ENCODE data around the gene GIPC1. TPM values are rescaled to one million over a fixed set of nuclear protein-coding genes. Genes with fewer than 3 reads are reported as not detected.
A peak's percentile ranks its signal among the peaks of the same experiment; 100 is the strongest.

GIPC1 gene
- polyA plus RNA-seq, 1 of the 3 experiments (the other 2 are of a cell fraction): 144 TPM

DNA sequence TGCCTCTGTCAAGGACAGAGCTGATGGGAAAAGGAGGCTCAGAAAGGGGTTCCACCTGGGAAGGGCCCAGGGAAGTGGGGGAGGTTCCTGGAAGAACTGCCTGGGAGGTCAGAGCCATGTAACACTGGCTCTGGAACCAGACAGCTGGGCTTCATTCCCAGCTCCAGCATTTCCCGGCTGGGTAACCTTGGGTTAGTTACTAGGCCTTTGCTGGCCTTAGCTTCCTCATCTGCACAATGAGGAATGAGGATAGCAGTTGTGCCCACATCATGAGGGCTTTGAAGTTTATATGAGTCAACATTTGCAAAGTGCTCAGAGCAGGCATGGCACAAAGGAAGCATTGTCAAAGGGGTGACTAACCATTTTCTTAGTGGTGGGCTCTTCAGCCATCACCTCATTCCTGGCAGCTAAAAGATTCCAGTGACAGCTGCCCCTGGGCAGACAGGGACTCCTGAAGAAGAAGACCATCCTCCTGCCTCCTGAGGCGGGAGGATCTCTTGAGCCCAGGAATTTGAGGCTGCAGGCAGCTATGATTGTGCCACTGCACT is 24.0 kb upstream of the GIPC1 start (continued):
- TF ChIP-seq FOXJ3 (CRISPR knock-in tag; IDR thresholded peaks at IDR 0.05) (no peak), YY1 (IDR thresholded peaks at IDR 0.05; ENCODE audit: low read depth) (0 out of 2 replicates have a peak, but pooled peaks have one; percentile 19), ELF1 (IDR thresholded peaks at IDR 0.05) (peak; percentile 64; the same call in 1 of the 2 replicates), SMC3 (IDR thresholded peaks at IDR 0.05; ENCODE audit: low read depth, low read length) (no peak), RCOR1 (IDR thresholded peaks at IDR 0.05; ENCODE audit: low read length) (no peak), CHD2 (IDR thresholded peaks at IDR 0.05; ENCODE audit: low read length, partially characterized antibody) (no peak), GATA2 (CRISPR knock-in tag; IDR thresholded peaks at IDR 0.05) (no peak), MEF2A (IDR thresholded peaks at IDR 0.05; ENCODE audit: borderline replicate concordance, low read depth) (no peak), SIN3A (IDR thresholded peaks at IDR 0.05; ENCODE audit: borderline replicate concordance, low read depth, low read length) (peak; percentile 71; the same call in 1 of the 2 replicates), MXI1 (IDR thresholded peaks at IDR 0.05; ENCODE audit: low read depth, low read length) (no peak), NFIC (IDR thresholded peaks at IDR 0.05; ENCODE audit: borderline replicate concordance) (no peak; the same call in 1 of the 2 replicates), RXRA (IDR thresholded peaks at IDR 0.05; ENCODE audit: borderline replicate concordance, low read depth) (peak; percentile 83; the same call in 1 of the 2 replicates), EZH2phosphoT487 (IDR thresholded peaks at IDR 0.05; ENCODE audit: borderline replicate concordance, low read depth) (no peak)
- TF ChIP-seq, protein P1, sequence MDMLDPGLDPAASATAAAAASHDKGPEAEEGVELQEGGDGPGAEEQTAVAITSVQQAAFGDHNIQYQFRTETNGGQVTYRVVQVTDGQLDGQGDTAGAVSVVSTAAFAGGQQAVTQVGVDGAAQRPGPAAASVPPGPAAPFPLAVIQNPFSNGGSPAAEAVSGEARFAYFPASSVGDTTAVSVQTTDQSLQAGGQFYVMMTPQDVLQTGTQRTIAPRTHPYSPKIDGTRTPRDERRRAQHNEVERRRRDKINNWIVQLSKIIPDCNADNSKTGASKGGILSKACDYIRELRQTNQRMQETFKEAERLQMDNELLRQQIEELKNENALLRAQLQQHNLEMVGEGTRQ (IDR thresholded peaks at IDR 0.05; ENCODE audit: borderline replicate concordance, low read depth, low read length): no peak
- TF ChIP-seq, protein P2, sequence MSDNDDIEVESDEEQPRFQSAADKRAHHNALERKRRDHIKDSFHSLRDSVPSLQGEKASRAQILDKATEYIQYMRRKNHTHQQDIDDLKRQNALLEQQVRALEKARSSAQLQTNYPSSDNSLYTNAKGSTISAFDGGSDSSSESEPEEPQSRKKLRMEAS (IDR thresholded peaks at IDR 0.05; ENCODE audit: low read depth): peak; percentile 60; the same call in 1 of the 2 replicates
- TF ChIP-seq, protein P3, sequence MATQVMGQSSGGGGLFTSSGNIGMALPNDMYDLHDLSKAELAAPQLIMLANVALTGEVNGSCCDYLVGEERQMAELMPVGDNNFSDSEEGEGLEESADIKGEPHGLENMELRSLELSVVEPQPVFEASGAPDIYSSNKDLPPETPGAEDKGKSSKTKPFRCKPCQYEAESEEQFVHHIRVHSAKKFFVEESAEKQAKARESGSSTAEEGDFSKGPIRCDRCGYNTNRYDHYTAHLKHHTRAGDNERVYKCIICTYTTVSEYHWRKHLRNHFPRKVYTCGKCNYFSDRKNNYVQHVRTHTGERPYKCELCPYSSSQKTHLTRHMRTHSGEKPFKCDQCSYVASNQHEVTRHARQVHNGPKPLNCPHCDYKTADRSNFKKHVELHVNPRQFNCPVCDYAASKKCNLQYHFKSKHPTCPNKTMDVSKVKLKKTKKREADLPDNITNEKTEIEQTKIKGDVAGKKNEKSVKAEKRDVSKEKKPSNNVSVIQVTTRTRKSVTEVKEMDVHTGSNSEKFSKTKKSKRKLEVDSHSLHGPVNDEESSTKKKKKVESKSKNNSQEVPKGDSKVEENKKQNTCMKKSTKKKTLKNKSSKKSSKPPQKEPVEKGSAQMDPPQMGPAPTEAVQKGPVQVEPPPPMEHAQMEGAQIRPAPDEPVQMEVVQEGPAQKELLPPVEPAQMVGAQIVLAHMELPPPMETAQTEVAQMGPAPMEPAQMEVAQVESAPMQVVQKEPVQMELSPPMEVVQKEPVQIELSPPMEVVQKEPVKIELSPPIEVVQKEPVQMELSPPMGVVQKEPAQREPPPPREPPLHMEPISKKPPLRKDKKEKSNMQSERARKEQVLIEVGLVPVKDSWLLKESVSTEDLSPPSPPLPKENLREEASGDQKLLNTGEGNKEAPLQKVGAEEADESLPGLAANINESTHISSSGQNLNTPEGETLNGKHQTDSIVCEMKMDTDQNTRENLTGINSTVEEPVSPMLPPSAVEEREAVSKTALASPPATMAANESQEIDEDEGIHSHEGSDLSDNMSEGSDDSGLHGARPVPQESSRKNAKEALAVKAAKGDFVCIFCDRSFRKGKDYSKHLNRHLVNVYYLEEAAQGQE (IDR thresholded peaks at IDR 0.05; ENCODE audit: low read depth, low read length): no peak
- TF ChIP-seq, protein P4, sequence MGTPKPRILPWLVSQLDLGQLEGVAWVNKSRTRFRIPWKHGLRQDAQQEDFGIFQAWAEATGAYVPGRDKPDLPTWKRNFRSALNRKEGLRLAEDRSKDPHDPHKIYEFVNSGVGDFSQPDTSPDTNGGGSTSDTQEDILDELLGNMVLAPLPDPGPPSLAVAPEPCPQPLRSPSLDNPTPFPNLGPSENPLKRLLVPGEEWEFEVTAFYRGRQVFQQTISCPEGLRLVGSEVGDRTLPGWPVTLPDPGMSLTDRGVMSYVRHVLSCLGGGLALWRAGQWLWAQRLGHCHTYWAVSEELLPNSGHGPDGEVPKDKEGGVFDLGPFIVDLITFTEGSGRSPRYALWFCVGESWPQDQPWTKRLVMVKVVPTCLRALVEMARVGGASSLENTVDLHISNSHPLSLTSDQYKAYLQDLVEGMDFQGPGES (IDR thresholded peaks at IDR 0.05; ENCODE audit: low read depth, low read length): no peak
